Fibroblast of skin of left quadriceps (primary cell): ENCODE results near the gene SAMD10.
"Not testable (repeated sequence)": the region's sequence is repeated elsewhere in the genome, so short reads cannot be mapped to it uniquely, and the experiment has no call there.

Source experiments
- DNase-seq, 2 experiments: peaks; one replicate each; pipeline ENCODE4 v3.0.0-alpha.2; 2013; ENCODE audit warnings: low read depth in 2 of 2

Gene SAMD10

GRCh38 chr20:64001607-64002011, 22.2 kb upstream of the SAMD10 start:
- DNase-seq, result no peak

GRCh38 chr20:64000906-64001305, 21.5 kb upstream of the SAMD10 start:
- no peak for DNase-seq

- no peak for DNase-seq
These were observed 3.5 kb upstream of the SAMD10 start for GRCh38 chr20:63982937-63983336.

GRCh38 chr20:63980806-63981728, 1.6 kb upstream of the SAMD10 start, which contains the start of gene PRPF6:
TSS of gene PRPF6 (plus strand) at chr20:63981132. CDS start at chr20:63981246, 114 bp downstream.
- peak; percentile 85 to 87 for DNase-seq

- DNase-seq, result no peak
These were observed 919 bp upstream of the SAMD10 start for GRCh38 chr20:63980317-63980805.

GRCh38 chr20:63979229-63979556, 249 bp downstream of the SAMD10 start:
- DNase-seq, result no peak

- no peak for DNase-seq
These were observed 868 bp downstream of the SAMD10 start for GRCh38 chr20:63978319-63979228.

- DNase-seq, result no peak
These were observed 1.6 kb downstream of the SAMD10 start for GRCh38 chr20:63977739-63978276.

- DNase-seq, result no peak
These were observed 2.3 kb downstream of the SAMD10 start for GRCh38 chr20:63976980-63977738.

GRCh38 chr20:63976511-63976910, 2.9 kb downstream of the SAMD10 start:
- not testable (repeated sequence) for DNase-seq

GRCh38 chr20:63974402-63975200, 4.8 kb downstream of the SAMD10 start:
- DNase-seq, result no peak

GRCh38 chr20:63973636-63974401, 5.6 kb downstream of the SAMD10 start:
- peak; percentile 44 to 54 for DNase-seq

- DNase-seq, result no peak
These were observed 6.3 kb downstream of the SAMD10 start for GRCh38 chr20:63973160-63973479.

GRCh38 chr20:63972312-63973159, 6.9 kb downstream of the SAMD10 start:
- no peak for DNase-seq

GRCh38 chr20:63971960-63972311, 7.5 kb downstream of the SAMD10 start:
- DNase-seq, result not testable (repeated sequence)

GRCh38 chr20:63970714-63971431, 8.6 kb downstream of the SAMD10 start:
- DNase-seq, result no peak

- peak in 1 of 2 experiments; percentile 42 for DNase-seq
These were observed 9.4 kb downstream of the SAMD10 start, which contains the start of gene ZNF512B for GRCh38 chr20:63969838-63970713. TSS of gene ZNF512B (minus strand) at chr20:63969930. CDS start at chr20:63967950, 1,980 bp downstream.
